Fibroblast of skin of abdomen (primary cell): ENCODE measurements around the gene HDHD3.

Experiments used
- DNase-seq: peaks from one replicate; pipeline ENCODE4 v3.0.0-alpha.2; 2013

The HDHD3 gene

DNA sequence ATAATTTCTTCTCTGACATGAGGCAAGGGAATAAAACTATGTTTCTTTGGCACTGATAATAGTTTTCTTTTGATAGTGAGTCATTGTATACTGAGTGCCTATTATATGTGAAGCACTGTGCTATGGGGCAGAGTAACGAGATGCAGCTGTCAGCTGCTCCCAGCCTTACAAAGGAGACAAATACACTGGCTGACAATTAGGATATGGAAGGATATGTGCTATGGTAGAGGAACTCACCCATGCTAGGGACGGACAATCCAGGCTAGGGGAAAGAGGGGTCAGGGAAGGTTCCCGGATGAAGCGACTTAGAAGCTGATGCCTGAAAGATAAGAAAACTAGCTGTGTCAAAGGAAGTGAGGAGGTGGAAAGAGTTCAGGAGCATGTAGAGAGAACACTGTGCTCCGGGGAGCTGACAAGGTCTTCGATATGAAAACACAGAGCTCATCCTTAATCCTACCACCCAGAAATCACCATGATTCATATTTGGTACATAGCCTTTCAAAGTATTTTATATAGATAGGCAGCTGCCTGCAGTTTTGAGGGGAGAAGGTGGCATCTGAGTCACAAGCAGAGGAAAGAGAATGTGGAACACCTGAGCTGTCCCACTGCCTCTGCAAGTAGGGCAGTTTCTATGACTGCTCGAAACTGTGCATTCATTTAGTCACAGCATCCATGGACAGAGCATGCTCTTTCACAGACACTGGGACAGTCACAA lies 15.3 kb downstream of the HDHD3 start:
- DNase-seq, result peak; percentile 24

GRCh38 chr9:113360242-113360842 lies 16.4 kb downstream of the HDHD3 start:
- DNase-seq, result no peak

GRCh38 chr9:113359385-113359784 lies 17.4 kb downstream of the HDHD3 start:
- no peak for DNase-seq

- no peak for DNase-seq
Observed at GRCh38 chr9:113356686-113357292, 20.0 kb downstream of the HDHD3 start.

DNA sequence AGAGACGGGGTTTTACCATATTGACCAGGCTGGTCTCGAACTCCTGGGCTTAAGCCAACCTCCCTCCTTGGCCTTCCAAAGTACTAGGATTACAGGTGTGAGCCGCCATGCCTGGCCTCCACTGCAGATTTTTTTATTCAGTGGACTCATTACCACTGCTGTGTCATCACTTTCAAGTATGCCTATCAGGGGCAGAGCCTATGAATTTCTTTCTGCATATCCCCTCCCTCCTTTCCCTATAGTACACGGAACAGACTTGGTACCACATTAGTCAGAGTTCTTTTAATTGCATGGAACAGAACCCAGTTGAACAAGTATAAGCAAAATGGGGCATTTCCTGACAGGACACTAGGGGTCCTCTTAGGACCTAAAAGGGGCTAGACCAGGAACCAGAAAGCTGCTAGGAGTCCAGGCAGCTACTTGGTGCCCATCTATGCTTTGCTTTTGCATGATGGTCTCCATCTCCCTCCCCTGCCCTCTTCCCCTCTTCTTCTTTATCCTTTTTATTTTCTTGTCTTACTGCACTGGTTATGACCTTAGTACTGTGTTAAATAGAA lies 21.7 kb downstream of the HDHD3 start:
- no peak for DNase-seq

DNA sequence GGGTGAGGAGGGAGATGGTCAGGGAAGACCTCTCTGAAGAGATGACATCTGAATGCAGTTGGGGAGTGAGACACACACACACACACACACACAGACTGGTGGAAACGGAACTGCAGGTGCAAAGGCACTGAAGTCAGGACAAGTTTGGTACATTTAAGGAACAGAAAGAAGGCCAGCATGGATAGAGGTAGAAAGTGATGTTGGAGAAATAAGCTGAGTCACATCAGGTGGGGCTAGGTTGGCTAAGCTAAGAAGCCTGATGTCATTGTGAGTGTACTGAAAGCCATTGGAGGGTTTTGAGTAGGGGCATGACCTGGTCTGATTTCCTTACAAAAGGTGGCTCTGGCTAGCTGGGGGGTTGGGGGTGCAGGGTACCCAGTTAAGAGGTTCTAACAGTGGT lies 24.4 kb downstream of the HDHD3 start:
- DNase-seq, result no peak

- no peak for DNase-seq
Observed at GRCh38 chr9:113352006-113352405, 24.8 kb downstream of the HDHD3 start.

GRCh38 chr9:113350937-113351336 lies 25.8 kb downstream of the HDHD3 start:
- DNase-seq, result no peak

GRCh38 chr9:113350107-113350661 lies 26.6 kb downstream of the HDHD3 start:
- no peak for DNase-seq

GRCh38 chr9:113349445-113350094 lies 27.2 kb downstream of the HDHD3 start, which contains the start of gene BSPRY:
TSS of gene BSPRY (plus strand) at chr9:113349541. CDS start at chr9:113349580, 39 bp downstream.
- DNase-seq, result no peak

DNA sequence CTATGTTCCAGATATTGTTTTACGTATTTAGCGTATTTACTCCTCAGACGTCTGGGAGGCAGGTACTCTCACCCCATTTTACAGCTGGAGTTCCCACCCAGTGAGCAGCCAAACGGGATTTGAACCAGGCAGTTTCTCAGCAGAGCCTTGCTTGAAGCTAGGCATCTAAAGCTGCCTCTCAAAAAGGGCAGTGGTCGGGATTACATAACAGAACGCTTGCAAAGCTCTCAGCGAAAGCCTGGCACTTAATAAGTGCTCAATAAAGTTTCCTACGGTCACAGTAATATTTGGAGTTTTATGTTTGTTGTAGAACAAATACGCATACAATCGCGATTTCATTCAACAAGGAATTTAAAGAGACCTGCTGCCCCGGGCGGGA lies 27.7 kb downstream of the HDHD3 start:
- DNase-seq, result no peak

GRCh38 chr9:113348437-113348836 lies 28.3 kb downstream of the HDHD3 start:
- no peak for DNase-seq

DNA sequence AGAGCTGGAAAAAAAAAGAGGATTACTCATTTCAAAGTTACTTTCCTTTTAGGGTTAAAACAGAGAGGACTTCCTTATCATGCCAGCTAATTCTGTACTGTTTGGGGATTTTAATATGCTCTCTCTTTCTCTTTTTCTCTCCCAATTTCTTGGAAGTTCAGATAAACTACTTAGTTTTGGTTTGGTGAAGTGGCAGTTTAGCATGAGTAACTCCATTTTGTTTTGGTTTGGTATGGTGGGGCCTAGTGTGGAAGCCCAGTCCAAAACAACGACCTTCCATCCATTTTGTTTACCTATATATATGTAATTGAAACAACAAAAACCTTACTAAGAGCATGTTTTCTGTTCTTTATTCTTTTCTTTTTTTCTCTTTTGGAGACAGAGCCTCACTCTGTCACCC lies 31.1 kb downstream of the HDHD3 start:
- DNase-seq, result no peak

DNA sequence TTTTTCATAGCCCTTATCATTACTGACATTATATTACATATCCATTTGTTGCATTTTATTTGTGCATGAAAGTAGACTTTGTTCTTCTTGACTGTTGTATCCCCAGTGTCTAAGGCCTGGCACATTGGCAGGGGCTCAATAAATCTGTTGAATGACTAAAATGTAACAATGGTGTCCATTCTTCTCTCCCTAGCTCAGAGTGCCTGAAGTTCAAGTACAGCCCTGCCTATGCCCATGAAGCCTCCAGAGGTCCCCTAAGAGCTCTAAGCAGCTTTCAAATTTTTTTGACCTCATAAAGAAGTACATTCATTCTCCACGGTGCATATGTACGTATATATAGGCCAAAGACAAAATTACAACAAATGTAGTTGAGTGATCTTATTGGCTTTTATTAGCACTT lies 31.6 kb downstream of the HDHD3 start:
- no peak for DNase-seq

GRCh38 chr9:113343732-113344231 lies 33.0 kb downstream of the HDHD3 start:
- DNase-seq, result peak; percentile 13

GRCh38 chr9:113341712-113342410 lies 34.9 kb downstream of the HDHD3 start:
- DNase-seq, result no peak

- DNase-seq, result peak; percentile 87
Observed at GRCh38 chr9:113340011-113340699, 36.6 kb downstream of the HDHD3 start, which contains the start of gene WDR31. TSS of gene WDR31 (minus strand) at chr9:113340275. CDS start at chr9:113332022, 8,253 bp downstream.

DNA sequence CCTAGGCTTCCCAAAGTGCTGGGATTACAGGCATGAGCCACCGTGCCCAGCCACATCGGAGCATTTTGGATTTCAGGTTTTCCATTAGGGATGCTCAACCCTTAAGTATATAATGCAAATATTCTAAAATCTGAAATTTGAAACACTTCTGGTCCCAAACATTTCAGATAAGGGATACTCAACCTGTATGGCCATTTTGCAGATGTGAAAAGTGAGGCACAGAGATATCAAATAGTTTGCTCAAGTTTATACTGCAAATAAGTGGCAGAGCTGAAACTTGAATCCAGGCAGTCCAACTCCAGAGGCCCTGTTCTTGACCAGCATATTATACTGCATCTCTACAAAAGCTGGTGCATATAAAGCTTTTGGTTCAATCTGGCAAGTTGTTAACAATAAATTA lies 39.1 kb downstream of the HDHD3 start:
- DNase-seq, result no peak

DNA sequence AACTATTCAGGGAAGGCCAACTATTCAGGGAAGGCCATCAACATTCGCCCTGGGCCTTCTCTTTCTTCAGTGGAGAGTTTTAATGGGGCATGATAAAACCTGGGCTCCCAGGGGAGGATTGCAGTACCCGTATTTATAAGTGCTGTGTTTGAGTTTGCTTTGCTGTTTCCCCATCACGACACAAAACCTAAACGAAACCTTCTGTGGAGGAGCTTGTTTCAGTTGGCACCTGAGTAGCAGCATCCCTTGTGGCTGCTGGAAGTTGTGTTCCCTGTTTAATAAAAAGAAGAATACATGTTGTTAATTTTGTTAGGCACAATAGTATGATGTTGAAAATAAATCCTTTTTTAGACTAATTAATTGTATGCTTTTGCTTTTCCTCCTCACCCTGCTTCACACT lies 45.0 kb downstream of the HDHD3 start:
- no peak for DNase-seq

GRCh38 chr9:113328045-113328782 lies 48.6 kb downstream of the HDHD3 start:
- DNase-seq, result no peak

DNA sequence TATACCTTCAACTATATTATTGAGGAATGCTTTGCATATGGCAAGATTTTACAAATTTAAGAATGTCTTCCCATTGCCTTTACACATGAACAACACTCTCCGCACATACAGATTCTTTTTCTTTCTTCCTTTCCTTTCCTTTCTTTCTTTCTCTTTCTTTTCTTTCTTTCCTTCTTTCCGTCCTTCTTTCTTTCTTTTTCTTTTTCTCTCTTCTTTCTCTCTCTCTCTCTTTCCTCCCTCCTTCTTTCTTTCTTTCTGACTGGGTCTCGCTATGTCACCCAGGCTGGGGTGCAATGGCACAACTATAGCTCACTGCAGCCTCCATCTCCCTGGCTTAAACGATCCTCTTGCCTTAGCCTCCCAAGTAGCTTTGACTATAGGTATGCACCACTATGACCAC lies 50.6 kb downstream of the HDHD3 start:
- DNase-seq, result no peak
